GM21717 (cell line): Measurements from ENCODE around the gene ZNF544.
A peak's percentile ranks its signal among the peaks of the same experiment; 100 is the strongest.
"Not testable (repeated sequence)": the region's sequence is repeated elsewhere in the genome, so short reads cannot be mapped to it uniquely, and the experiment has no call there.

Experiments used
- ATAC-seq: cut with Tn5 transposase; IDR thresholded peaks from one replicate; pipeline ENCODE4 v1.9.1; 2021; ENCODE audit warnings: mild to moderate bottlenecking, moderate library complexity; ENCODE audit not compliant: unreplicated experiment

ZNF544 gene

GRCh38 chr19:58252102-58252685, 23.5 kb downstream of the ZNF544 start:
- no peak for ATAC-seq

GRCh38 chr19:58258259-58258658, 29.5 kb downstream of the ZNF544 start:
- not testable (repeated sequence) for ATAC-seq

- ATAC-seq: no peak
Measured at GRCh38 chr19:58261600-58261967, 32.9 kb downstream of the ZNF544 start.

- ATAC-seq: no peak
Measured at GRCh38 chr19:58261968-58262921, 33.5 kb downstream of the ZNF544 start.

- no peak for ATAC-seq
Measured at GRCh38 chr19:58262922-58263296, 34.2 kb downstream of the ZNF544 start.

- no peak for ATAC-seq
Measured at GRCh38 chr19:58265100-58265499, 36.4 kb downstream of the ZNF544 start.

GRCh38 chr19:58268344-58268743, 39.6 kb downstream of the ZNF544 start:
- no peak for ATAC-seq

GRCh38 chr19:58274771-58275201, 46.1 kb downstream of the ZNF544 start:
- no peak for ATAC-seq

- ATAC-seq: no peak
Measured at GRCh38 chr19:58275564-58275963, 46.9 kb downstream of the ZNF544 start.

- ATAC-seq: no peak
Measured at GRCh38 chr19:58277197-58277596, 48.5 kb downstream of the ZNF544 start.

GRCh38 chr19:58277748-58278540, 49.2 kb downstream of the ZNF544 start:
- ATAC-seq: no peak

- peak; percentile 89 for ATAC-seq
Measured at GRCh38 chr19:58278541-58279041, 49.9 kb downstream of the ZNF544 start, which contains the start of gene ZNF8. Gene ZNF8, plus strand, starts transcription at chr19:58278955. Its CDS starts 127 bp downstream, at chr19:58279082.

GRCh38 chr19:58279042-58279924, 50.6 kb downstream of the ZNF544 start:
- peak; percentile 44 for ATAC-seq

GRCh38 chr19:58279925-58280316, 51.2 kb downstream of the ZNF544 start:
- ATAC-seq: no peak

GRCh38 chr19:58284199-58284598, 55.5 kb downstream of the ZNF544 start:
- ATAC-seq: no peak

- no peak for ATAC-seq
Measured at GRCh38 chr19:58291943-58292342, 63.2 kb downstream of the ZNF544 start.

- ATAC-seq: no peak
Measured at GRCh38 chr19:58294743-58295374, 66.1 kb downstream of the ZNF544 start.

- ATAC-seq: no peak
Measured at GRCh38 chr19:58296104-58296503, 67.4 kb downstream of the ZNF544 start.

- ATAC-seq: no peak
Measured at GRCh38 chr19:58300620-58301019, 71.9 kb downstream of the ZNF544 start.

- no peak for ATAC-seq
Measured at GRCh38 chr19:58304255-58304654, 75.5 kb downstream of the ZNF544 start.
